Testis (tissue), 2 donors: Measurements from ENCODE around the gene FAM110A.

ENCODE experiments used
- POLR2A ChIP-seq: fragments of 450-650 bp; IDR thresholded peaks from one replicate; pipeline ENCODE4 v1.6.1; 2017; ENCODE audit warnings: antibody characterized with exemption, mild to moderate bottlenecking, moderate library complexity
- TF ChIP-seq, protein P1 (sequence below), 3 experiments: fragments of 450-650 bp in 2 of 3; fragments of 200-600 bp in 1 of 3; sonication (generic) in 1 of 3; IDR thresholded peaks; one replicate each; pipeline ENCODE4 v1.5.1; 2016 to 2019; ENCODE audit warnings: antibody characterized with exemption in 3 of 3, mild to moderate bottlenecking in 2 of 3, moderate library complexity in 1 of 3

DNA sequence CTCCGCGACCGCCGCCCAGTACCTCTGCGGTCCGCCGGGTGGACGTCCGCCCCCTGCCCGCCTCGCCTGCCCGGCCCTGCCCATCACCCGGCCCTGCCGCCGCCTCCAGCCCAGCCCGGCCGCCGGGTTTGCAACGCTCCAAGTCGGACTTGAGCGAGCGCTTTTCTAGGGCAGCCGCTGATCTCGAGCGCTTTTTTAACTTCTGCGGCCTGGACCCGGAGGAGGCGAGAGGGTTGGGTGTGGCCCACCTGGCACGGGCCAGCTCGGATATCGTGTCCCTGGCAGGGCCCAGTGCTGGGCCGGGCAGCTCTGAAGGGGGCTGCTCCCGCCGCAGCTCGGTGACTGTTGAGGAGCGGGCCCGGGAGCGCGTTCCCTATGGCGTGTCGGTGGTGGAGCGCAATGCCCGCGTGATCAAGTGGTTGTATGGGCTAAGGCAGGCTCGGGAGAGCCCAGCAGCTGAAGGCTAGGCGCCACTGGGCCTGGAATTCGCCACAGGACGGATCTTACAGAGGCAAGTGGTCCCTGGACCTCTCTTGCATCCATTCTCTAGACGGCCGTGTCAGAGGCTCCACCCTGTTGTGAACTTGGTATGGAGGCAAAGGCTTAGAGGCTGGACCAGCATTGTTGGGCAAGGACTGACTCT is 11.8 kb downstream of the FAM110A start:
- no peak for TF ChIP-seq POLR2A
- TF ChIP-seq, protein P1, sequence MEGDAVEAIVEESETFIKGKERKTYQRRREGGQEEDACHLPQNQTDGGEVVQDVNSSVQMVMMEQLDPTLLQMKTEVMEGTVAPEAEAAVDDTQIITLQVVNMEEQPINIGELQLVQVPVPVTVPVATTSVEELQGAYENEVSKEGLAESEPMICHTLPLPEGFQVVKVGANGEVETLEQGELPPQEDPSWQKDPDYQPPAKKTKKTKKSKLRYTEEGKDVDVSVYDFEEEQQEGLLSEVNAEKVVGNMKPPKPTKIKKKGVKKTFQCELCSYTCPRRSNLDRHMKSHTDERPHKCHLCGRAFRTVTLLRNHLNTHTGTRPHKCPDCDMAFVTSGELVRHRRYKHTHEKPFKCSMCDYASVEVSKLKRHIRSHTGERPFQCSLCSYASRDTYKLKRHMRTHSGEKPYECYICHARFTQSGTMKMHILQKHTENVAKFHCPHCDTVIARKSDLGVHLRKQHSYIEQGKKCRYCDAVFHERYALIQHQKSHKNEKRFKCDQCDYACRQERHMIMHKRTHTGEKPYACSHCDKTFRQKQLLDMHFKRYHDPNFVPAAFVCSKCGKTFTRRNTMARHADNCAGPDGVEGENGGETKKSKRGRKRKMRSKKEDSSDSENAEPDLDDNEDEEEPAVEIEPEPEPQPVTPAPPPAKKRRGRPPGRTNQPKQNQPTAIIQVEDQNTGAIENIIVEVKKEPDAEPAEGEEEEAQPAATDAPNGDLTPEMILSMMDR (IDR thresholded peaks at IDR 0.05): no peak
